SK-N-SH (cell line): ENCODE data around the gene TREM2. TPM values are rescaled to one million over a fixed set of nuclear protein-coding genes. Genes with fewer than 3 reads are reported as not detected.

ENCODE experiments used
- CTCF ChIA-PET: fragments of 300-600, 350-600 bp; formaldehyde crosslinking; extraction: SDS; loops from one replicate; lab custom pipeline; 2021; lab: Yijun Ruan, JAX
- POLR2A ChIA-PET: fragments of 350-600 bp; sonication (Branson Sonifier 250); formaldehyde crosslinking; extraction: SDS; loops from one replicate; lab custom pipeline; 2020; ENCODE audit warnings: antibody characterized with exemption, inconsistent platforms; lab: Yijun Ruan, JAX
- DNase-seq: peaks from one replicate; pipeline ENCODE4 v3.0.0; 2012
- H2AFZ ChIP-seq: fragments of 200-600 bp; sonication (generic); 2 replicates; pipeline ENCODE4 v1.8.1; 2016; ENCODE audit warnings: antibody characterized with exemption, mild to moderate bottlenecking, low read depth
- H3F3A ChIP-seq: fragments of 200-600 bp; sonication (generic); replicated peaks from 2 replicates; pipeline ENCODE3; 2016; ENCODE audit warnings: antibody characterized with exemption, mild to moderate bottlenecking; ENCODE audit not compliant: insufficient read depth
- H3K27ac ChIP-seq, 2 experiments: fragments of 200-500 bp in 1 of 2; fragments of 200-600 bp in 1 of 2; sonication (Bioruptor generic) in 1 of 2; sonication (generic), shearing (Covaris generic) in 1 of 2; 2 replicates each; pipeline versions ENCODE4 v1.5.1 to v1.6.1; 2014 to 2016; ENCODE audit warnings: low read depth in 2 of 2, inconsistent platforms in 1 of 2, low read length in 1 of 2, mild to moderate bottlenecking in 1 of 2, mixed read lengths in 1 of 2
- H3K27me3 ChIP-seq: fragments of 200-600 bp; sonication (generic), shearing (Covaris generic); 2 replicates; pipeline ENCODE4 v1.6.1; 2016; ENCODE audit warnings: mixed run types; ENCODE audit not compliant: insufficient read depth
- H3K36me3 ChIP-seq, 2 experiments: fragments of 200-500 bp in 1 of 2; fragments of 200-600 bp in 1 of 2; sonication (Bioruptor generic) in 1 of 2; sonication (generic) in 1 of 2; replicated peaks in 1 of 2; 2 replicates each; pipeline versions ENCODE3 to v1.5.1; 2014 to 2016; ENCODE audit warnings: low read length in 1 of 2, mild to moderate bottlenecking in 1 of 2; ENCODE audit not compliant: insufficient read depth in 2 of 2, control insufficient read depth in 1 of 2
- H3K4me1 ChIP-seq, 2 experiments: fragments of 200-500 bp in 1 of 2; fragments of 200-600 bp in 1 of 2; sonication (Bioruptor generic) in 1 of 2; sonication (generic), shearing (Covaris generic) in 1 of 2; 2 replicates each; pipeline versions ENCODE4 v1.5.1 to v1.6.1; 2014 to 2016; ENCODE audit warnings: low read depth in 1 of 2, low read length in 1 of 2, mixed run types in 1 of 2; ENCODE audit not compliant: insufficient read depth in 2 of 2, control insufficient read depth in 1 of 2
- H3K4me2 ChIP-seq: fragments of 200-600 bp; sonication (generic), shearing (Covaris generic); 2 replicates; pipeline ENCODE4 v1.6.1; 2017; ENCODE audit warnings: mixed run types
- H3K4me3 ChIP-seq, 2 experiments: fragments of 200-500 bp in 1 of 2; fragments of 200-600 bp in 1 of 2; sonication (Bioruptor generic) in 1 of 2; sonication (generic), shearing (Covaris generic) in 1 of 2; 2 replicates each; pipeline versions ENCODE4 v1.5.1 to v1.8.1; 2014 to 2016; ENCODE audit warnings: low read depth in 2 of 2, inconsistent platforms in 1 of 2, low read length in 1 of 2, mild to moderate bottlenecking in 1 of 2, mixed read lengths in 1 of 2, moderate library complexity in 1 of 2
- H3K79me2 ChIP-seq: fragments of 200-600 bp; sonication (generic); 2 replicates; pipeline ENCODE4 v1.8.1; 2017; ENCODE audit warnings: mild to moderate bottlenecking; ENCODE audit not compliant: insufficient read depth
- H3K9ac ChIP-seq: fragments of 200-600 bp; sonication (generic); 2 replicates; pipeline ENCODE4 v1.6.1; 2017; ENCODE audit warnings: mixed run types
- H3K9me2 ChIP-seq: fragments of 200-600 bp; sonication (generic); 2 replicates; pipeline ENCODE4 v1.6.1; 2017; ENCODE audit warnings: mixed run types
- H3K9me3 ChIP-seq: fragments of 200-600 bp; sonication (generic); 2 replicates; pipeline ENCODE4 v1.6.1; 2017; ENCODE audit warnings: mixed run types, mild to moderate bottlenecking, moderate library complexity
- H4K20me1 ChIP-seq: fragments of 200-600 bp; sonication (generic); 2 replicates; pipeline ENCODE4 v1.6.1; 2017; ENCODE audit warnings: mild to moderate bottlenecking, mixed run types; ENCODE audit not compliant: insufficient read depth
- CHD2 ChIP-seq: fragments of 150-350 bp; IDR thresholded peaks from 2 replicates; pipeline ENCODE4 v1.6.1; 2018; ENCODE audit warnings: low read length; ENCODE audit not compliant: partially characterized antibody
- EP300 ChIP-seq, 2 experiments: IDR thresholded peaks; 2 replicates each; pipeline versions ENCODE4 v1.4.0 to v1.6.1; 2012; ENCODE audit warnings: borderline replicate concordance in 1 of 2, low read depth in 1 of 2, low read length in 1 of 2
- EZH2phosphoT487 ChIP-seq: fragments of 200-600 bp; sonication (generic); IDR thresholded peaks from 2 replicates; pipeline ENCODE4 v1.6.1; 2017; ENCODE audit warnings: low read depth, mixed run types, mild to moderate bottlenecking, antibody characterized with exemption, moderate library complexity, borderline replicate concordance
- FOXJ3 ChIP-seq: sonication (generic); formaldehyde crosslinking; IDR thresholded peaks from 2 replicates; pipeline ENCODE4 v1.5.1; 2020; ENCODE audit warnings: mild to moderate bottlenecking, missing genetic modification reagents
- FOXM1 ChIP-seq: IDR thresholded peaks from 2 replicates; pipeline ENCODE4 v1.4.0; 2012; ENCODE audit warnings: low read depth, mild to moderate bottlenecking
- GATA2 ChIP-seq: sonication (generic); formaldehyde crosslinking; IDR thresholded peaks from 2 replicates; pipeline ENCODE4 v1.5.0; 2020; ENCODE audit warnings: mild to moderate bottlenecking, missing genetic modification reagents
- MEF2A ChIP-seq: IDR thresholded peaks from 2 replicates; pipeline ENCODE4 v1.4.0; 2012; ENCODE audit warnings: low read depth, borderline replicate concordance
- NFIC ChIP-seq: IDR thresholded peaks from 2 replicates; pipeline ENCODE4 v1.4.0; 2012; ENCODE audit warnings: borderline replicate concordance
- POLR2AphosphoS5 ChIP-seq: IDR thresholded peaks from 2 replicates; pipeline ENCODE4 v1.6.1; 2012; ENCODE audit warnings: low read depth, low read length
- RCOR1 ChIP-seq: fragments of 150-350 bp; IDR thresholded peaks from 2 replicates; pipeline ENCODE4 v1.6.1; 2017; ENCODE audit warnings: antibody characterized with exemption, low read length
- RXRA ChIP-seq: IDR thresholded peaks from 2 replicates; pipeline ENCODE4 v1.4.0; 2012; ENCODE audit warnings: low read depth, mild to moderate bottlenecking, borderline replicate concordance
- SMC3 ChIP-seq: IDR thresholded peaks from 2 replicates; pipeline ENCODE4 v1.6.1; 2012; ENCODE audit warnings: low read depth, low read length, improper control_type of control experiment
- TCF12 ChIP-seq: IDR thresholded peaks from 2 replicates; pipeline ENCODE4 v1.4.0; 2012
- YY1 ChIP-seq: IDR thresholded peaks from 2 replicates; pipeline ENCODE4 v1.4.0; 2012; ENCODE audit warnings: low read depth, mild to moderate bottlenecking
- WGBS: methylation state at CpG from one replicate; pipeline ENCODE4 v1.1.6; 2017; ENCODE audit warnings: low lambda C conversion rate; 5-methylcytosine and 5-hydroxymethylcytosine counted together
- polyA plus RNA-seq, 3 experiments: library from polyadenylated mRNA; depleted of rRNA; stranded (reverse); fragments of >200 nt; gene quantifications; 2 replicates each; pipeline ENCODE4 v1.2.3, GENCODE V29; 2012
- TF ChIP-seq, protein P1 (sequence below): IDR thresholded peaks from 2 replicates; pipeline ENCODE4; 2012
- TF ChIP-seq, protein P2 (sequence below): IDR thresholded peaks from 2 replicates; pipeline ENCODE4 v1.4.0; 2012; ENCODE audit warnings: low read depth, borderline replicate concordance
- TF ChIP-seq, protein P3 (sequence below): IDR thresholded peaks from 2 replicates; pipeline ENCODE4 v1.4.0; 2012; ENCODE audit warnings: low read depth
- TF ChIP-seq, protein P4 (sequence below): fragments of 150-350 bp; IDR thresholded peaks from 2 replicates; pipeline ENCODE4 v1.6.1; 2017; ENCODE audit warnings: antibody characterized with exemption, low read length, low read depth, borderline replicate concordance

Gene TREM2
- polyA plus RNA-seq, 1 of the 3 experiments (the other 2 are of a cell fraction) = not detected

DNA sequence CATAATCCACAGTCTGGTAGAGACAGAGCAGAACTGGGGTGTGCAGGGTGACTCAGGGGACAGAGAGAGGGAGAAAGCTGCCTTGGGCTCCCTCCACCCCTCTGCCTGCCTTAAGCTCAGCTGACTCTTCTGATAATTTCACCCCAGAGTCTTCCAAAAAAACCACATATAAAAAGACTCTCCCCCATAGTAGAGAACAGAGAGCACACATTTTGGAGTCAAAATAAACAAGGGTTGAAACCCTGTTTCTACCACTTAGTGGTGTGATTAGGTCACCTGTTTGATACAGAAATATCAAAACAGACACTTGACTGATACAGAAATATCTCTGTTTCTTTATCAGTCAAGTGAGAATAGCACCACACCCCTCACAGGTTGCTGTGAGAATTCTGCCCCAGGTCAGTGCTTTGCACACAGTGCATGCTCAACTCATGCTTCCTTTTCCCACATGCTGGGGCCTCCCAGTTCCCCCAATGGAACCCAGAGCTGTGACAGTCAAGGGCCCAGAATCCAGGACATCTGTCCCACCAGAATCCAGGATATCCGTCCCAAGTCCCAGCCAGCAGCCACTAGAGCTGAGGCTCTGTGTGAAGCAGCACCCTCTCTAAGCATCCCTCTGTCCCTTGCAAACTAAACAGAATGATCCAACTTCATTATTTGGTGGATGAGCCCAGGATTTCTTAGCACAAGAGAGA lies 36.8 kb upstream of the TREM2 start (continued):
- no peak for TF ChIP-seq YY1
- no peak for TF ChIP-seq SMC3
- TF ChIP-seq GATA2 (CRISPR knock-in tag) = no peak

DNA sequence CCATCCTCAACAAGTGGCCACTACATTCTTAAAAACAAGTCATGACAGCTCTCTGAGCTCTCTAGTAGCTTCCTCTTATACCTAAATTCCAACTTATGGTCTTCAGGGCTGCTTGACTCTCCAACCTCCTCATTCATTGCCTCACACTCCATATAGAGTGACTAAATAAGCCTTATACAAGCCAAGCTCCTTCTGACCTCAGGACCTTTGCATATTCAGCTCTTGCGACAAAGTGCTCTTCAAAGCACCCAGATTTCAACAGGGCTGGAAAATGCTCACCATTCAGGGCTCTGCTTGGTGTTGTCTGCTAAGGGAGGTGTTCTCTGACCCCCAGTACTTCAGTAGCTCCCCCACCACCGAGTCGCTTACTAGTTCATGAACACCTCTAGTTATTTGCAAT lies 34.3 kb upstream of the TREM2 start:
- ChIA-PET CTCF (interaction anchor here (1.2 to 1.5 kb wide), 2 partner anchors 15 to 110 kb away, joined by 3 to 5 read pairs; no protein-coding TSS in a partner anchor), POLR2A (no interaction called here)

More for the DNA sequence above, 34.3 kb upstream of the TREM2 start:
- H3K9me2 ChIP-seq = no peaks in the 10 kb centered on the region
- no peak overlapping the region for H3K27ac ChIP-seq
- no peaks in the 10 kb centered on the region for H3F3A ChIP-seq
- DNase-seq = no peak
- H3K9me3 ChIP-seq = no peaks in the 10 kb centered on the region
- H3K4me1 ChIP-seq = no peaks in the 10 kb centered on the region
- H3K36me3 ChIP-seq = no peaks in the 10 kb centered on the region
- H4K20me1 ChIP-seq = no peaks in the 10 kb centered on the region
- TF ChIP-seq, protein P1, sequence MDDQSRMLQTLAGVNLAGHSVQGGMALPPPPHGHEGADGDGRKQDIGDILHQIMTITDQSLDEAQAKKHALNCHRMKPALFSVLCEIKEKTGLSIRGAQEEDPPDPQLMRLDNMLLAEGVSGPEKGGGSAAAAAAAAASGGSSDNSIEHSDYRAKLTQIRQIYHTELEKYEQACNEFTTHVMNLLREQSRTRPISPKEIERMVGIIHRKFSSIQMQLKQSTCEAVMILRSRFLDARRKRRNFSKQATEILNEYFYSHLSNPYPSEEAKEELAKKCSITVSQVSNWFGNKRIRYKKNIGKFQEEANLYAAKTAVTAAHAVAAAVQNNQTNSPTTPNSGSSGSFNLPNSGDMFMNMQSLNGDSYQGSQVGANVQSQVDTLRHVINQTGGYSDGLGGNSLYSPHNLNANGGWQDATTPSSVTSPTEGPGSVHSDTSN = no peak
- TF ChIP-seq RCOR1 (no peak), FOXM1 (no peak), YY1 (no peak), TCF12 (no peak), RXRA (no peak), GATA2 (CRISPR knock-in tag) (no peak), EZH2phosphoT487 (no peak), FOXJ3 (CRISPR knock-in tag) (no peak), CHD2 (no peak), POLR2AphosphoS5 (no peak), NFIC (no peak), EP300 (IDR thresholded peaks at IDR 0.05; ENCODE audit: borderline replicate concordance in 1 of 2, low read depth in 1 of 2, low read length in 1 of 2) (no peak), MEF2A (no peak), SMC3 (no peak)
- TF ChIP-seq, protein P2, sequence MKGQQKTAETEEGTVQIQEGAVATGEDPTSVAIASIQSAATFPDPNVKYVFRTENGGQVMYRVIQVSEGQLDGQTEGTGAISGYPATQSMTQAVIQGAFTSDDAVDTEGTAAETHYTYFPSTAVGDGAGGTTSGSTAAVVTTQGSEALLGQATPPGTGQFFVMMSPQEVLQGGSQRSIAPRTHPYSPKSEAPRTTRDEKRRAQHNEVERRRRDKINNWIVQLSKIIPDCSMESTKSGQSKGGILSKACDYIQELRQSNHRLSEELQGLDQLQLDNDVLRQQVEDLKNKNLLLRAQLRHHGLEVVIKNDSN = no peak
- TF ChIP-seq, protein P3, sequence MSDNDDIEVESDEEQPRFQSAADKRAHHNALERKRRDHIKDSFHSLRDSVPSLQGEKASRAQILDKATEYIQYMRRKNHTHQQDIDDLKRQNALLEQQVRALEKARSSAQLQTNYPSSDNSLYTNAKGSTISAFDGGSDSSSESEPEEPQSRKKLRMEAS = no peak
- TF ChIP-seq, protein P4, sequence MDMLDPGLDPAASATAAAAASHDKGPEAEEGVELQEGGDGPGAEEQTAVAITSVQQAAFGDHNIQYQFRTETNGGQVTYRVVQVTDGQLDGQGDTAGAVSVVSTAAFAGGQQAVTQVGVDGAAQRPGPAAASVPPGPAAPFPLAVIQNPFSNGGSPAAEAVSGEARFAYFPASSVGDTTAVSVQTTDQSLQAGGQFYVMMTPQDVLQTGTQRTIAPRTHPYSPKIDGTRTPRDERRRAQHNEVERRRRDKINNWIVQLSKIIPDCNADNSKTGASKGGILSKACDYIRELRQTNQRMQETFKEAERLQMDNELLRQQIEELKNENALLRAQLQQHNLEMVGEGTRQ = no peak
- H3K27me3 ChIP-seq = peaks cover 36% of the 10 kb centered on the region; the same call in 1 of the 2 replicates
- no peak overlapping the region for H3K4me2 ChIP-seq
- H3K4me3 ChIP-seq = 0 out of 4 replicates have a peak overlapping the region, but pooled peaks of 1 of the 2 experiments have one; percentile 6
- no peak overlapping the region for H2AFZ ChIP-seq
- no peak overlapping the region for H3K9ac ChIP-seq
- no peaks in the 10 kb centered on the region for H3K79me2 ChIP-seq
- 22% methylated on average over 3 of the region's 3 CpGs for WGBS
